CD4-positive, CD25-positive, alpha-beta regulatory T cell (primary cell): ENCODE data around the gene MUCL1. TPM values are rescaled to one million over a fixed set of nuclear protein-coding genes. Genes with fewer than 3 reads are reported as not detected.
"Not testable (repeated sequence)": the region's sequence is repeated elsewhere in the genome, so short reads cannot be mapped to it uniquely, and the experiment has no call there.

Source experiments
- ATAC-seq, 2 donors: fragments of 150-1000 bp; cut with Tn5 transposase; one replicate each; pipeline ENCODE4 v1.10.0; 2021; ENCODE audit warnings: low read depth in 2 of 2, moderate number of reproducible peaks in 2 of 2, moderate library complexity in 1 of 2
- DNase-seq, 3 donors: peaks; one replicate each; pipeline versions ENCODE4 v3.0.0 to v3.0.0-alpha.2; 2012 to 2022; ENCODE audit warnings: mixed read lengths in 1 of 3
- H3K27ac ChIP-seq: one replicate; pipeline ENCODE4 v1.7.0; 2013; ENCODE audit warnings: mild to moderate bottlenecking, low read length; ENCODE audit not compliant: insufficient read depth, poor library complexity, severe bottlenecking
- H3K27me3 ChIP-seq: one replicate; pipeline ENCODE4 v1.7.0; 2013; ENCODE audit warnings: low read length; ENCODE audit not compliant: control insufficient read depth, insufficient read depth
- H3K36me3 ChIP-seq: one replicate; pipeline ENCODE4 v1.7.0; 2013; ENCODE audit warnings: mild to moderate bottlenecking, low read length, moderate library complexity; ENCODE audit not compliant: control insufficient read depth, insufficient read depth
- H3K4me1 ChIP-seq: 2 replicates; pipeline ENCODE4 v1.7.0; 2013; ENCODE audit warnings: mild to moderate bottlenecking, low read length; ENCODE audit not compliant: insufficient read depth, control insufficient read depth, poor library complexity, severe bottlenecking
- H3K4me3 ChIP-seq: one replicate; pipeline ENCODE4 v1.7.0; 2013; ENCODE audit warnings: low read depth, mild to moderate bottlenecking, low read length, moderate library complexity
- H3K9me3 ChIP-seq, 2 experiments: 1 replicate in 1 of 2; 2 replicates in 1 of 2; pipeline ENCODE4 v1.7.0; 2013; ENCODE audit warnings: low read length in 2 of 2, mild to moderate bottlenecking in 1 of 2, moderate library complexity in 1 of 2; ENCODE audit not compliant: control insufficient read depth in 2 of 2
- H3K27ac Mint-ChIP-seq, 3 donors: one replicate each; pipeline ENCODE4 v1.8.0; 2020 to 2022; ENCODE audit warnings: mild to moderate bottlenecking in 3 of 3, mixed read lengths in 3 of 3, moderate library complexity in 2 of 3
- H3K27me3 Mint-ChIP-seq: one replicate; pipeline ENCODE4 v1.8.0; 2022; ENCODE audit warnings: mild to moderate bottlenecking, mixed read lengths
- H3K36me3 Mint-ChIP-seq: one replicate; pipeline ENCODE4 v1.8.0; 2020; ENCODE audit warnings: mixed read lengths
- H3K4me1 Mint-ChIP-seq, 4 donors: one replicate each; pipeline ENCODE4 v1.8.0; 2020 to 2022; ENCODE audit warnings: mixed read lengths in 4 of 4, mild to moderate bottlenecking in 1 of 4
- H3K4me3 Mint-ChIP-seq, 4 donors: one replicate each; pipeline ENCODE4 v1.8.0; 2020 to 2022; ENCODE audit warnings: mild to moderate bottlenecking in 4 of 4, mixed read lengths in 4 of 4, moderate library complexity in 3 of 4
- H3K9me3 Mint-ChIP-seq, 7 donors: one replicate each; pipeline ENCODE4 v1.8.0; 2020 to 2022; ENCODE audit warnings: mixed read lengths in 7 of 7, mild to moderate bottlenecking in 3 of 7, moderate library complexity in 2 of 7
- polyA plus RNA-seq, 4 donors: library from polyadenylated mRNA; unstranded; fragments of 300-500 nt; fragmentation: Illumina TruSeq; gene quantifications; one replicate each; pipeline ENCODE4 v1.2.3, GENCODE V29; 2021
- total RNA-seq: library from RNA; stranded (reverse); gene quantifications from one replicate; pipeline ENCODE4 v1.2.3, GENCODE V29; 2022

Gene MUCL1
- total and polyA plus RNA-seq, 5 donors from 2014 or later: not detected

DNA sequence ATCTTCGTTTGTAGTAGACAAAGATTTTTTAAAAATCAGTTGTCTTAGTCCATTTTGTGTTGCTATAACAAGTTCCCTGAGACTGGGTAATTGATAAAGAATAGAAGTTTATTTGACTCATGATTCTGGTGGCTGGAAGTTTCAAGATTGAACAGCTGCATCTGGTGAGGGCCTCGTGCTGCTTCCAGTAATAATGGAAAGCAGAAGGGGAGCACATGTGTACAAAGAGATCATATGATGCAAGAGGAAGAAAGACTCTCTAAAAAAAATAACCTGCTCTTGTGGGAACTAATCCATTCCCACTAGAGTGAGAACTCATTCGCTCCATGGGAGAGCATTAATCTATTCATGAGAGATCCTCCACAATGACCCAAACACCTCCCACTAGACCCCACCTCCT lies 24.8 kb downstream of the MUCL1 start:
- Mint-ChIP-seq H3K4me1 (no peaks in the 10 kb centered on the region), H3K36me3 (no peaks in the 10 kb centered on the region), H3K27me3 (peaks cover 31% of the 10 kb centered on the region), H3K27ac (no peak overlapping the region), H3K4me3 (no peak overlapping the region), H3K9me3 (peaks cover 0 to 2% (median 0%) of the 10 kb centered on the region in 7 donors)
- no peak overlapping the region for H3K27ac ChIP-seq
- H3K27me3 ChIP-seq: peaks cover 8% of the 10 kb centered on the region
- no peaks in the 10 kb centered on the region for H3K4me1 ChIP-seq
- H3K4me3 ChIP-seq: no peak overlapping the region
- no peaks in the 10 kb centered on the region for H3K9me3 ChIP-seq
- H3K36me3 ChIP-seq: no peaks in the 10 kb centered on the region
- ATAC-seq (no peak), DNase-seq (no peak)

DNA sequence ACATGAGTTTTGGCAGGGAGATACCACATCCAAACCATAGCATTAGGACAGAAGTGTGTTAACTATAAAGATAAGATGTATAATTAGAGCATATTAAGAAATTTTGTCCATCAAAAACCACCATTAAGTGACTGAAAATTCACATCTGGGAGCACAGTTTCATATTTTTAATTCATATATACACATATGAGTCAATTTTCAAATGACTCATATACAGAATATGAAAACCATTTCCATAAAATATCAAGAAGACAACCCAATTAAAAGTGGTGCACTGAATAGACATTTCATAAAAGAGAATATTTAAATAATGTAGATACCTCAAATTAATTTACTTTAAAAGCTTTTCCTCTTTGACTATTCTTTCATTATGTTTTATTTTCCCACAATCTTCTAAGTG lies 25.3 kb downstream of the MUCL1 start:
- Histone ChIP-seq H3K36me3 (no peaks in the 10 kb centered on the region), H3K4me1 (no peaks in the 10 kb centered on the region), H3K4me3 (no peak overlapping the region), H3K27ac (no peak overlapping the region), H3K27me3 (peaks cover 8% of the 10 kb centered on the region), H3K9me3 (no peaks in the 10 kb centered on the region)
- no peak for ATAC-seq
- Mint-ChIP-seq H3K27me3 (peaks cover 31% of the 10 kb centered on the region), H3K4me1 (no peaks in the 10 kb centered on the region), H3K27ac (no peak overlapping the region), H3K4me3 (no peak overlapping the region), H3K9me3 (peaks cover 0 to 2% (median 0%) of the 10 kb centered on the region in 7 donors), H3K36me3 (no peaks in the 10 kb centered on the region)
- no peak for DNase-seq

DNA sequence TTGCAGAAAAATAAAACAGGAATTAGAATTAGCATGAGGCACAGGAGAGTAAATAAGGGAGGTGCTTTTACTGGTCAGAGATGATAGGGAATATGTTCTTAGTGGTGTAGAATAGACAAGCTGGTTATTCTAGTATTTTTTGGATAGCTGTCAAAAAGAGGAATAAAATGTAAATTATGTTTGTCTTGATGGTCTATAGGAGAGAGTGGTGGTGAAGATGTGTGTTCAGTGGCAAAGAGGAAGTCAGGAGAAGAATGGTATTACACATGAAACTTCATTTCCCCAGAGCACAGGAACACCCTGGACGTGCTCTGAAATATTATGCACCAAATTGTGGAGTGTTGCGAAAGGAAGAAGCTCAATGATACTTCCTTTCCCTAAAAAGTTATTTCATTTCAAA lies 27.8 kb downstream of the MUCL1 start:
- Histone ChIP-seq H3K9me3 (no peaks in the 10 kb centered on the region), H3K4me1 (no peaks in the 10 kb centered on the region), H3K4me3 (no peak overlapping the region), H3K27ac (no peak overlapping the region), H3K27me3 (peaks cover 1% of the 10 kb centered on the region), H3K36me3 (no peaks in the 10 kb centered on the region)
- H3K4me1 Mint-ChIP-seq: no peaks in the 10 kb centered on the region
- H3K4me3 Mint-ChIP-seq: no peak overlapping the region
- no peaks in the 10 kb centered on the region for H3K36me3 Mint-ChIP-seq
- DNase-seq (no peak), ATAC-seq (no peak)
- H3K27ac Mint-ChIP-seq: no peak overlapping the region
- H3K9me3 Mint-ChIP-seq: peaks cover 0 to 3% (median 0%) of the 10 kb centered on the region in 7 donors
- H3K27me3 Mint-ChIP-seq: peaks cover 11% of the 10 kb centered on the region

DNA sequence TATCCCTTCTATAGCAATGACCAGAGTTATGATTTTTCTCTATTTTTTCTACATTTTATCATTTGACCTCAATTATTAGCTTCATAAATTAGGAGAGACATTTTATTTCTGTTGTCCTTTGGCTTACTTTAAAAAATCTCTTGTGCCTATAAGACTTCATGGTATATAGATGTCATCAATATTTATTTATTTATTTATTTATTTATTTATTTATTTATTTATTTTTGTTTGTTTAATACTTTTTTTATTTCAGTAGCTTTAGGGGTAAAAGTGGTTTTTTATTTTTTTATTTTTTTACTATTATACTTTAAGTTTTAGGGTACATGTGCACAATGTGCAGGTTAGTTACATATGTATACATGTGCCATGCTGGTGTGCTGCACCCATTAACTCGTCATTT lies 28.3 kb downstream of the MUCL1 start:
- H3K4me3 Mint-ChIP-seq, H3K4me3 ChIP-seq, H3K27me3 ChIP-seq, H3K9me3 Mint-ChIP-seq, H3K27me3 Mint-ChIP-seq, ATAC-seq, H3K9me3 ChIP-seq, H3K4me1 Mint-ChIP-seq, H3K27ac ChIP-seq, H3K36me3 ChIP-seq, DNase-seq, H3K36me3 Mint-ChIP-seq, H3K4me1 ChIP-seq, H3K27ac Mint-ChIP-seq: not testable (repeated sequence)

DNA sequence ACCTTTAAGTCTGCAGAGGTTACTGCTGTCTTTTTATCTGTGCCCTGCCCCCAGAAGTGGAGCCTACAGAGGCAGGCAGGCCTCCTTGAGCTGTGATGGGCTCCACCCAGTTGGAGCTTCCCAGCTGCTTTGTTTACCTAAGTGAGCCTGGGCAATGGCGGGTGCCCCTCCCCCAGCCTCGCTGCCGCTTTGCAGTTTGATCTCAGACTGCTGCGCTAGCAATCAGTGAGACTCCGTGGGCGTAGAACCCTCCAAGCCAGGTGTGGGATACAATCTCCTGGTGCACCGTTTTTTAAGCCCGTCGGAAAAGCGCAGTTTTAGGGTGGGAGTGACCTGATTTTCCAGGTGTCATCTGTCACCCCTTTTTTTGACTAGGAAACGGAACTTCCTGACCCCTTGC lies 34.1 kb downstream of the MUCL1 start:
- H3K36me3 Mint-ChIP-seq, DNase-seq, H3K9me3 ChIP-seq, ATAC-seq, H3K27ac ChIP-seq, H3K27ac Mint-ChIP-seq, H3K36me3 ChIP-seq, H3K4me1 ChIP-seq, H3K27me3 ChIP-seq, H3K9me3 Mint-ChIP-seq, H3K4me1 Mint-ChIP-seq, H3K27me3 Mint-ChIP-seq, H3K4me3 ChIP-seq, H3K4me3 Mint-ChIP-seq: not testable (repeated sequence)

DNA sequence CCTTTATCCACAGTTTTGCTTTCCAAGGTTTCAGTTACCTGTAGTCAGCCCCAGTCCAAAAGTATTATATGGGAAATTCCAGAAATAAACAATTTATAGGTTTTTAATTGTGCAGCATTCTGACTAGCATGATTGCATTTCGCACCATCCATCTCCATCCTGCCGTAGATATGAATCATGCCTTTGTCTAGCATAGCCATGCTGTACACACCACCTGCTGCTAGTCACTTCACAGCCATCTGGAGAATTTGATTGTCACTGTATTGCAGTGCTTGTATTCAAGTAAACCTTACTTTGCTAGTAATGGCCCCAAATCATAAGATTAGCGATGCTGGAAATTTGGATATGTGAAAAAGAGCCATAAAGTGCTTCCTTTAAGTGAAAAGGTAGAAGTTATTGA lies 36.0 kb downstream of the MUCL1 start:
- no peak overlapping the region for H3K27ac ChIP-seq
- Mint-ChIP-seq H3K4me3 (no peak overlapping the region), H3K27ac (no peak overlapping the region), H3K36me3 (no peaks in the 10 kb centered on the region), H3K4me1 (no peaks in the 10 kb centered on the region), H3K9me3 (peaks cover 0 to 2% (median 0%) of the 10 kb centered on the region in 7 donors), H3K27me3 (peaks cover 8% of the 10 kb centered on the region)
- ATAC-seq (no peak), DNase-seq (no peak)
- H3K27me3 ChIP-seq: no peaks in the 10 kb centered on the region
- no peaks in the 10 kb centered on the region for H3K4me1 ChIP-seq
- no peaks in the 10 kb centered on the region for H3K36me3 ChIP-seq
- H3K9me3 ChIP-seq: no peaks in the 10 kb centered on the region
- H3K4me3 ChIP-seq: no peak overlapping the region

DNA sequence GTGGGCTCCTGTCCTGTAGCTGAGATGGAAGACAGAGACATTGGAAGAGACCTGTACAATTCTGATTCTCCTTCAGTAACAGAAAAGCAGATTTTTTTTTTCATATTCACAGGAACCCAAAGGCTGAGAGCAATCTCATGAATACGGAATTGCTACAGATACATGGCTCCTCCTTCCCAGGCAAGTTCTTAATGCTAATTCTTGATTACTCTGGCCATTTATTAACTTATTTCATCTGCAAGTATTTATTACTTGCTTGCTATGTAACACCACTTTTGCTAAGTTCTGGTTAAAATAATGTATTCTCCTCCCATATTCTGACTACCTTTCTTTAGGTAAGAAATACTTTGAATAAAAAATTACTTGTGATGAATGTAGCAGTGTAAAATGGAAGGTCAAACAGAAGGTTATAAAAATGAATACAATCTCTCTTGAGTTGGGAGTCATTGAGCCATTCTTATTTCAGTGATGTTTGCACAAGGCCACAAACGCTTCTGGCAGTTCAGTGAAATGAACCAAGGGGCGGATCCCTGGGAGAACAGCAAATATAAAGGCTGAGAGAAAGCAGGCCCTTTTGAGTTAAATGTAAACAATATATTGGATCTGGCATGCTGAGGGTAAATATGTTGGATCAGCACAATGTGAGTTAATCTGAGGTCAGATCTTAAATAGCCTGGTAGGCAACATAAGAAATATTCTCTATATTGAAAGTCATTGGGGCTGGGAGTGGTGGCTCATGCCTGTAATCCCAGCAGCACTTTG lies 37.6 kb downstream of the MUCL1 start:
- ATAC-seq (no peak), DNase-seq (no peak)
- no peaks in the 10 kb centered on the region for H3K36me3 ChIP-seq
- no peaks in the 10 kb centered on the region for H3K27me3 ChIP-seq
- H3K27ac ChIP-seq: no peak overlapping the region
- Mint-ChIP-seq H3K4me3 (no peak overlapping the region), H3K9me3 (no peaks in the 10 kb centered on the region), H3K27me3 (peaks cover 8% of the 10 kb centered on the region), H3K36me3 (no peaks in the 10 kb centered on the region), H3K27ac (peak overlapping the region in 1 of 3 donors; percentile 16), H3K4me1 (no peaks in the 10 kb centered on the region)
- no peaks in the 10 kb centered on the region for H3K9me3 ChIP-seq
- H3K4me1 ChIP-seq: no peaks in the 10 kb centered on the region
- no peak overlapping the region for H3K4me3 ChIP-seq
